ENCODE results near the gene SAPCD2. TPM values are rescaled to one million over a fixed set of nuclear protein-coding genes. Genes with fewer than 3 reads are reported as not detected.

Gene SAPCD2
- total and polyA plus RNA-seq, 10 donors, result 0.76 to 6.5 (median 2.4) TPM

- intact Hi-C loops (cut with DNase I; ENCODE audit: low total_unique reads), result no loop called here
Measured at GRCh38 chr9:137051145-137051724, 19.1 kb downstream of the SAPCD2 start.

GRCh38 chr9:137050570-137050969 lies 19.8 kb downstream of the SAPCD2 start:
- no peak overlapping the region for H3K4me3 ChIP-seq
- intact Hi-C loops (cut with DNase I; ENCODE audit: low total_unique reads), result no loop called here
- peaks cover 17 to 64% (median 44%) of the 10 kb centered on the region in 6 donors for H3K4me1 ChIP-seq
- TF ChIP-seq POLR2A (IDR thresholded peaks at IDR 0.05) (no peak), POLR2AphosphoS5 (IDR thresholded peaks at IDR 0.05) (no peak), CTCF (IDR thresholded peaks at IDR 0.05 in 8 of 11, conservative IDR thresholded peaks at IDR 0.05 in 3 of 11) (no peak)
- no peaks in the 10 kb centered on the region for H3K36me3 ChIP-seq
- 64 to 88% (median 79%) methylated on average over 4 to 5 of the region's 5 CpGs for WGBS, 5 donors
- H3K9me3 ChIP-seq, result no peaks in the 10 kb centered on the region
- no peak for DNase-seq
- peaks cover 15 to 99% (median 89%) of the 10 kb centered on the region in 7 donors for H3K27me3 ChIP-seq (replicated peaks in 1 of 7)
- no peak overlapping the region for H3K27ac ChIP-seq

More at GRCh38 chr9:137051145-137051724, 19.1 kb downstream of the SAPCD2 start:
- no peaks in the 10 kb centered on the region for H3K9me3 ChIP-seq
- no peaks in the 10 kb centered on the region for H3K36me3 ChIP-seq
- no peak overlapping the region for H3K27ac ChIP-seq
- H3K4me3 ChIP-seq, result no peak overlapping the region
- no peak for DNase-seq
- peaks cover 15 to 93% (median 83%) of the 10 kb centered on the region in 7 donors for H3K27me3 ChIP-seq (replicated peaks in 1 of 7)
- H3K4me1 ChIP-seq, result peaks cover 13 to 64% (median 41%) of the 10 kb centered on the region in 6 donors
- 84 to 92% (median 87%) methylated on average over 5 to 17 of the region's 17 CpGs for WGBS, 5 donors
- TF ChIP-seq POLR2A (IDR thresholded peaks at IDR 0.05) (no peak), CTCF (IDR thresholded peaks at IDR 0.05 in 8 of 11, conservative IDR thresholded peaks at IDR 0.05 in 3 of 11) (no peak), POLR2AphosphoS5 (IDR thresholded peaks at IDR 0.05) (no peak)

GRCh38 chr9:137049544-137050449 lies 20.6 kb downstream of the SAPCD2 start:
- WGBS, 5 donors, result 34 to 48% (median 42%) methylated on average over 26 to 38 of the region's 38 CpGs
- TF ChIP-seq CTCF (IDR thresholded peaks at IDR 0.05 in 8 of 11, conservative IDR thresholded peaks at IDR 0.05 in 3 of 11), result peak in 10 of 11 experiments; percentile 12 to 68 (median 40)
- no peak for TF ChIP-seq POLR2AphosphoS5 (IDR thresholded peaks at IDR 0.05)

More at GRCh38 chr9:137049544-137050449, 20.6 kb downstream of the SAPCD2 start:
- intact Hi-C loops (cut with DNase I; ENCODE audit: low total_unique reads), result no loop called here
- Histone ChIP-seq H3K9me3 (no peaks in the 10 kb centered on the region), H3K4me3 (no peak overlapping the region), H3K27ac (no peak overlapping the region), H3K4me1 (peaks cover 21 to 64% (median 46%) of the 10 kb centered on the region in 6 donors), H3K27me3 (replicated peaks in 1 of 7) (peaks cover 15 to 100% (median 97%) of the 10 kb centered on the region in 7 donors), H3K36me3 (no peaks in the 10 kb centered on the region)
- no peak for DNase-seq

All from spleen (tissue), 11 donors.